GM23338 (cell line): ENCODE data around the gene EIF4E3. TPM values are rescaled to one million over a fixed set of nuclear protein-coding genes. Genes with fewer than 3 reads are reported as not detected.

ENCODE experiments used
- ATAC-seq: fragments of 200-7000 bp; cut with Tn5 transposase; 3 replicates; pipeline ENCODE4 v1.9.1; 2020
- DNase-seq: peaks from one replicate; pipeline ENCODE4 v3.0.0-alpha.2; 2015; ENCODE audit warnings: low spot score
- H2AFZ ChIP-seq: fragments of 200-600 bp; sonication (generic); 2 replicates; pipeline ENCODE4 v1.8.0; 2016; ENCODE audit warnings: antibody characterized with exemption, mild to moderate bottlenecking, moderate library complexity
- H3F3A ChIP-seq: fragments of 200-600 bp; sonication (generic); replicated peaks from 2 replicates; pipeline ENCODE4 v1.8.0; 2017; ENCODE audit warnings: antibody characterized with exemption, mixed run types, low read depth
- H3K27ac ChIP-seq: fragments of 200-600 bp; sonication (generic); 2 replicates; pipeline ENCODE4 v1.6.1; 2016; ENCODE audit warnings: low read depth
- H3K27me3 ChIP-seq: fragments of 200-600 bp; sonication (generic); 2 replicates; pipeline ENCODE4 v1.8.0; 2016; ENCODE audit warnings: mild to moderate bottlenecking, mixed run types, moderate library complexity; ENCODE audit not compliant: insufficient read depth
- H3K36me3 ChIP-seq: fragments of 200-600 bp; sonication (generic); 2 replicates; pipeline ENCODE4 v1.8.0; 2016; ENCODE audit warnings: mild to moderate bottlenecking; ENCODE audit not compliant: insufficient read depth
- H3K4me1 ChIP-seq: fragments of 200-600 bp; sonication (generic); 2 replicates; pipeline ENCODE4 v1.8.0; 2016; ENCODE audit warnings: mild to moderate bottlenecking, moderate library complexity; ENCODE audit not compliant: insufficient read depth
- H3K4me2 ChIP-seq: fragments of 200-600 bp; sonication (generic); 2 replicates; pipeline ENCODE4 v1.7.1; 2017; ENCODE audit warnings: mixed run types
- H3K4me3 ChIP-seq: fragments of 200-600 bp; sonication (generic); 2 replicates; pipeline ENCODE4 v1.6.1; 2016; ENCODE audit warnings: mixed run types
- H3K79me2 ChIP-seq: fragments of 200-600 bp; sonication (generic); replicated peaks from 2 replicates; pipeline ENCODE4 v1.8.0; 2017; ENCODE audit warnings: mild to moderate bottlenecking; ENCODE audit not compliant: insufficient read depth
- H3K9me2 ChIP-seq: fragments of 200-600 bp; sonication (generic); 2 replicates; pipeline ENCODE4 v1.8.0; 2017; ENCODE audit not compliant: insufficient read depth
- H4K20me1 ChIP-seq: fragments of 200-600 bp; sonication (generic); replicated peaks from 2 replicates; pipeline ENCODE4 v1.8.0; 2017; ENCODE audit warnings: mild to moderate bottlenecking; ENCODE audit not compliant: insufficient read depth
- H3K27ac Mint-ChIP-seq: 2 replicates; pipeline ENCODE4 v1.8.0; 2020; ENCODE audit warnings: inconsistent platforms, mild to moderate bottlenecking, moderate library complexity, mixed read lengths
- H3K27me3 Mint-ChIP-seq: 3 replicates; pipeline ENCODE4 v1.8.0; 2022; ENCODE audit warnings: low read depth, mild to moderate bottlenecking, moderate library complexity, mixed read lengths, inconsistent platforms; ENCODE audit not compliant: insufficient read depth, poor library complexity
- H3K36me3 Mint-ChIP-seq: 3 replicates; pipeline ENCODE4 v1.8.0; 2021; ENCODE audit warnings: low read depth, mild to moderate bottlenecking, inconsistent platforms, moderate library complexity, mixed read lengths
- H3K4me1 Mint-ChIP-seq: 3 replicates; pipeline ENCODE4 v1.8.0; 2020; ENCODE audit warnings: mild to moderate bottlenecking, inconsistent platforms, mixed read lengths
- H3K4me3 Mint-ChIP-seq: 3 replicates; pipeline ENCODE4 v1.8.0; 2021; ENCODE audit warnings: moderate library complexity, mild to moderate bottlenecking, inconsistent platforms, mixed read lengths
- H3K9me3 Mint-ChIP-seq: 3 replicates; pipeline ENCODE4 v1.8.0; 2020; ENCODE audit warnings: moderate library complexity, mild to moderate bottlenecking, inconsistent platforms, mixed read lengths
- CREB1 ChIP-seq: fragments of 250-450 bp; sonication (Bioruptor Pico); IDR thresholded peaks from 2 replicates; pipeline ENCODE4 v1.5.0; 2020; ENCODE audit warnings: low read depth, mild to moderate bottlenecking, moderate library complexity
- CTCF ChIP-seq, 2 experiments: fragments of 200-600 bp in 1 of 2; sonication (generic) in 1 of 2; conservative IDR thresholded peaks; 2 replicates each; pipeline versions ENCODE4 v1.5.1 to v1.6.1; 2016 to 2017; ENCODE audit warnings: antibody characterized with exemption in 2 of 2, low read depth in 2 of 2, mild to moderate bottlenecking in 2 of 2, moderate library complexity in 1 of 2
- EZH2 ChIP-seq: fragments of 200-600 bp; sonication (generic); IDR thresholded peaks from one replicate; pipeline ENCODE4 v1.8.0; 2017; ENCODE audit warnings: antibody characterized with exemption, mild to moderate bottlenecking, low read depth; ENCODE audit not compliant: unreplicated experiment
- EZH2phosphoT487 ChIP-seq: fragments of 200-600 bp; sonication (generic); IDR thresholded peaks from one replicate; pipeline ENCODE4 v1.8.1; 2018; ENCODE audit warnings: antibody characterized with exemption; ENCODE audit not compliant: unreplicated experiment
- JUNB ChIP-seq: IDR thresholded peaks from one replicate; pipeline ENCODE4 v1.6.1; 2016; ENCODE audit warnings: antibody characterized with exemption; ENCODE audit not compliant: unreplicated experiment
- NANOG ChIP-seq: IDR thresholded peaks from 2 replicates; pipeline ENCODE4 v1.6.1; 2016; ENCODE audit warnings: antibody characterized with exemption, borderline replicate concordance
- POLR2AphosphoS5 ChIP-seq: IDR thresholded peaks from 2 replicates; pipeline ENCODE4 v1.6.1; 2016; ENCODE audit warnings: antibody characterized with exemption, low read depth
- REST ChIP-seq: IDR thresholded peaks from one replicate; pipeline ENCODE4 v1.6.1; 2018; ENCODE audit warnings: antibody characterized with exemption; ENCODE audit not compliant: unreplicated experiment
- STAT1 ChIP-seq: IDR thresholded peaks from one replicate; pipeline ENCODE4 v1.6.1; 2016; ENCODE audit warnings: antibody characterized with exemption; ENCODE audit not compliant: unreplicated experiment
- ZNF114 ChIP-seq: fragments of 250-450 bp; sonication (Bioruptor Pico); IDR thresholded peaks from 2 replicates; pipeline ENCODE4 v1.5.0; 2020; ENCODE audit warnings: mild to moderate bottlenecking, moderate library complexity
- ZNF331 ChIP-seq: fragments of 250-450 bp; sonication (Bioruptor Pico); IDR thresholded peaks from 2 replicates; pipeline ENCODE4 v1.5.0; 2020; ENCODE audit warnings: low read depth, mild to moderate bottlenecking, moderate library complexity
- polyA plus RNA-seq: library from polyadenylated mRNA; unstranded; fragments of >200 nt; fragmentation: Nextera tagmentation; extraction: Ambion mirVana; gene quantifications from 2 replicates; pipeline ENCODE4 v1.2.1, GENCODE V29; 2016
- total RNA-seq: library from RNA; depleted of rRNA; stranded (reverse); fragments of >200 nt; shearing (Covaris generic); gene quantifications from 2 replicates; pipeline ENCODE4 v1.2.3, GENCODE V29; 2014
- TF ChIP-seq, protein P1 (sequence below): fragments of 250-450 bp; sonication (Bioruptor Pico); IDR thresholded peaks from 2 replicates; pipeline ENCODE4 v1.5.0; 2020; ENCODE audit warnings: mild to moderate bottlenecking, moderate library complexity
- TF ChIP-seq, protein P2 (sequence below): IDR thresholded peaks from 2 replicates; pipeline ENCODE4 v1.6.1; 2016; ENCODE audit warnings: antibody characterized with exemption

EIF4E3 gene
- total and polyA plus RNA-seq, 2 experiments from 2014 or later, result 6.0 to 9.7 TPM

- 0 out of 2 replicates have a peak, but pooled peaks cover 3% of the 10 kb centered on the region for H3K9me2 ChIP-seq
- no peaks in the 10 kb centered on the region for H3K79me2 ChIP-seq
- no peaks in the 10 kb centered on the region for H3K36me3 ChIP-seq
- no peaks in the 10 kb centered on the region for H3K4me1 ChIP-seq
- H3K27ac Mint-ChIP-seq, result no peak overlapping the region
- TF ChIP-seq CTCF (conservative IDR thresholded peaks at IDR 0.05; ENCODE audit: low read depth in 2 of 2), result no peak
- TF ChIP-seq CREB1 (CRISPR knock-in tag), result no peak
- TF ChIP-seq EZH2, result no peak
- TF ChIP-seq, protein P1, sequence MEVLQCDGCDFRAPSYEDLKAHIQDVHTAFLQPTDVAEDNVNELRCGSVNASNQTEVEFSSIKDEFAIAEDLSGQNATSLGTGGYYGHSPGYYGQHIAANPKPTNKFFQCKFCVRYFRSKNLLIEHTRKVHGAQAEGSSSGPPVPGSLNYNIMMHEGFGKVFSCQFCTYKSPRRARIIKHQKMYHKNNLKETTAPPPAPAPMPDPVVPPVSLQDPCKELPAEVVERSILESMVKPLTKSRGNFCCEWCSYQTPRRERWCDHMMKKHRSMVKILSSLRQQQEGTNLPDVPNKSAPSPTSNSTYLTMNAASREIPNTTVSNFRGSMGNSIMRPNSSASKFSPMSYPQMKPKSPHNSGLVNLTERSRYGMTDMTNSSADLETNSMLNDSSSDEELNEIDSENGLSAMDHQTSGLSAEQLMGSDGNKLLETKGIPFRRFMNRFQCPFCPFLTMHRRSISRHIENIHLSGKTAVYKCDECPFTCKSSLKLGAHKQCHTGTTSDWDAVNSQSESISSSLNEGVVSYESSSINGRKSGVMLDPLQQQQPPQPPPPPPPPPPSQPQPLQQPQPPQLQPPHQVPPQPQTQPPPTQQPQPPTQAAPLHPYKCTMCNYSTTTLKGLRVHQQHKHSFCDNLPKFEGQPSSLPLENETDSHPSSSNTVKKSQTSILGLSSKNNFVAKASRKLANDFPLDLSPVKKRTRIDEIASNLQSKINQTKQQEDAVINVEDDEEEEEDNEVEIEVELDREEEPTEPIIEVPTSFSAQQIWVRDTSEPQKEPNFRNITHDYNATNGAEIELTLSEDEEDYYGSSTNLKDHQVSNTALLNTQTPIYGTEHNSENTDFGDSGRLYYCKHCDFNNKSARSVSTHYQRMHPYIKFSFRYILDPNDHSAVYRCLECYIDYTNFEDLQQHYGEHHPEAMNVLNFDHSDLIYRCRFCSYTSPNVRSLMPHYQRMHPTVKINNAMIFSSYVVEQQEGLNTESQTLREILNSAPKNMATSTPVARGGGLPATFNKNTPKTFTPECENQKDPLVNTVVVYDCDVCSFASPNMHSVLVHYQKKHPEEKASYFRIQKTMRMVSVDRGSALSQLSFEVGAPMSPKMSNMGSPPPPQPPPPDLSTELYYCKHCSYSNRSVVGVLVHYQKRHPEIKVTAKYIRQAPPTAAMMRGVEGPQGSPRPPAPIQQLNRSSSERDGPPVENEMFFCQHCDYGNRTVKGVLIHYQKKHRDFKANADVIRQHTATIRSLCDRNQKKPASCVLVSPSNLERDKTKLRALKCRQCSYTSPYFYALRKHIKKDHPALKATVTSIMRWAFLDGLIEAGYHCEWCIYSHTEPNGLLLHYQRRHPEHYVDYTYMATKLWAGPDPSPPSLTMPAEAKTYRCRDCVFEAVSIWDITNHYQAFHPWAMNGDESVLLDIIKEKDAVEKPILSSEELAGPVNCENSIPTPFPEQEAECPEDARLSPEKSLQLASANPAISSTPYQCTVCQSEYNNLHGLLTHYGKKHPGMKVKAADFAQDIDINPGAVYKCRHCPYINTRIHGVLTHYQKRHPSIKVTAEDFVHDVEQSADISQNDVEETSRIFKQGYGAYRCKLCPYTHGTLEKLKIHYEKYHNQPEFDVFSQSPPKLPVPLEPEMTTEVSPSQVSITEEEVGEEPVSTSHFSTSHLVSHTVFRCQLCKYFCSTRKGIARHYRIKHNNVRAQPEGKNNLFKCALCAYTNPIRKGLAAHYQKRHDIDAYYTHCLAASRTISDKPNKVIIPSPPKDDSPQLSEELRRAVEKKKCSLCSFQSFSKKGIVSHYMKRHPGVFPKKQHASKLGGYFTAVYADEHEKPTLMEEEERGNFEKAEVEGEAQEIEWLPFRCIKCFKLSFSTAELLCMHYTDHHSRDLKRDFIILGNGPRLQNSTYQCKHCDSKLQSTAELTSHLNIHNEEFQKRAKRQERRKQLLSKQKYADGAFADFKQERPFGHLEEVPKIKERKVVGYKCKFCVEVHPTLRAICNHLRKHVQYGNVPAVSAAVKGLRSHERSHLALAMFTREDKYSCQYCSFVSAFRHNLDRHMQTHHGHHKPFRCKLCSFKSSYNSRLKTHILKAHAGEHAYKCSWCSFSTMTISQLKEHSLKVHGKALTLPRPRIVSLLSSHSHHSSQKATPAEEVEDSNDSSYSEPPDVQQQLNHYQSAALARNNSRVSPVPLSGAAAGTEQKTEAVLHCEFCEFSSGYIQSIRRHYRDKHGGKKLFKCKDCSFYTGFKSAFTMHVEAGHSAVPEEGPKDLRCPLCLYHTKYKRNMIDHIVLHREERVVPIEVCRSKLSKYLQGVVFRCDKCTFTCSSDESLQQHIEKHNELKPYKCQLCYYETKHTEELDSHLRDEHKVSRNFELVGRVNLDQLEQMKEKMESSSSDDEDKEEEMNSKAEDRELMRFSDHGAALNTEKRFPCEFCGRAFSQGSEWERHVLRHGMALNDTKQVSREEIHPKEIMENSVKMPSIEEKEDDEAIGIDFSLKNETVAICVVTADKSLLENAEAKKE (CRISPR knock-in tag), result no peak
- no peak for TF ChIP-seq REST
- TF ChIP-seq ZNF114 (CRISPR knock-in tag), result no peak
- TF ChIP-seq EZH2phosphoT487, result no peak
- TF ChIP-seq JUNB, result no peak
- no peak for TF ChIP-seq STAT1
- TF ChIP-seq, protein P2, sequence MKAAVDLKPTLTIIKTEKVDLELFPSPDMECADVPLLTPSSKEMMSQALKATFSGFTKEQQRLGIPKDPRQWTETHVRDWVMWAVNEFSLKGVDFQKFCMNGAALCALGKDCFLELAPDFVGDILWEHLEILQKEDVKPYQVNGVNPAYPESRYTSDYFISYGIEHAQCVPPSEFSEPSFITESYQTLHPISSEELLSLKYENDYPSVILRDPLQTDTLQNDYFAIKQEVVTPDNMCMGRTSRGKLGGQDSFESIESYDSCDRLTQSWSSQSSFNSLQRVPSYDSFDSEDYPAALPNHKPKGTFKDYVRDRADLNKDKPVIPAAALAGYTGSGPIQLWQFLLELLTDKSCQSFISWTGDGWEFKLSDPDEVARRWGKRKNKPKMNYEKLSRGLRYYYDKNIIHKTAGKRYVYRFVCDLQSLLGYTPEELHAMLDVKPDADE, result no peak
- TF ChIP-seq POLR2AphosphoS5, result no peak
- no peak for TF ChIP-seq ZNF331 (CRISPR knock-in tag)
- TF ChIP-seq NANOG, result no peak
- no peak overlapping the region for H3K4me3 ChIP-seq
- peaks cover 6% of the 10 kb centered on the region for H3K9me3 Mint-ChIP-seq
- H3K27me3 ChIP-seq, result no peaks in the 10 kb centered on the region
- ATAC-seq (no peak), DNase-seq (no peak)
- H3K36me3 Mint-ChIP-seq, result 0 out of 3 replicates have a peak, but pooled peaks cover 3% of the 10 kb centered on the region
- H3F3A ChIP-seq, result no peaks in the 10 kb centered on the region
- no peaks in the 10 kb centered on the region for H4K20me1 ChIP-seq
- H3K4me1 Mint-ChIP-seq, result peaks cover 4% of the 10 kb centered on the region; the same call in 1 of the 3 replicates
- no peak overlapping the region for H3K4me2 ChIP-seq
- peaks cover 4% of the 10 kb centered on the region for H3K27me3 Mint-ChIP-seq
- no peak overlapping the region for H3K27ac ChIP-seq
- no peak overlapping the region for H3K4me3 Mint-ChIP-seq
- H2AFZ ChIP-seq, result no peak overlapping the region
Measured at GRCh38 chr3:71662056-71662455, 63.1 kb downstream of the EIF4E3 start.
